Stimulated activated CD4-positive, alpha-beta T cell treated with anti-CD3 and anti-CD28 coated beads, Interleukin-1b, Interleukin-23, amount 100 ng/mL, for 24 hours (primary cell): ENCODE data around the gene HOXD12.

Experiments used
- DNase-seq, 4 experiments: peaks; one replicate each; pipeline ENCODE4 v3.0.0-alpha.2; 2020; ENCODE audit warnings: low read depth in 4 of 4, low spot score in 1 of 4

HOXD12 gene

GRCh38 chr2:176147210-176147799 lies 47.7 kb downstream of the HOXD12 start:
- no peak for DNase-seq

GRCh38 chr2:176147800-176148496 lies 48.4 kb downstream of the HOXD12 start:
- DNase-seq, result no peak

GRCh38 chr2:176148751-176149421 lies 49.3 kb downstream of the HOXD12 start:
- no peak for DNase-seq

- DNase-seq, result no peak
Observed at GRCh38 chr2:176149481-176149938, 49.9 kb downstream of the HOXD12 start.

- no peak for DNase-seq
Observed at GRCh38 chr2:176149939-176150583, 50.5 kb downstream of the HOXD12 start.

GRCh38 chr2:176150584-176151441 lies 51.2 kb downstream of the HOXD12 start:
- DNase-seq, result no peak

- no peak for DNase-seq
Observed at GRCh38 chr2:176151442-176152287, 52.1 kb downstream of the HOXD12 start, which contains the start of gene HOXD4. TSS of gene HOXD4 (plus strand) at chr2:176151550. CDS start at chr2:176151634, 84 bp downstream.
